ENCODE data around the gene MPEG1. TPM values are rescaled to one million over a fixed set of nuclear protein-coding genes. Genes with fewer than 3 reads are reported as not detected.

The MPEG1 gene
- total RNA-seq, 1 experiment from 2014 or later = not detected

GRCh38 chr11:59178402-59178801, 34.3 kb downstream of the MPEG1 start:
- no peak for TF ChIP-seq CTCF (IDR thresholded peaks at IDR 0.05; ENCODE audit: insufficient read depth in 1 of 2, low read depth in 1 of 2, low read length in 1 of 2, severe bottlenecking in 1 of 2, unreplicated experiment in 1 of 2)
- H3K4me3 Mint-ChIP-seq (ENCODE audit: unreplicated experiment) = no peak overlapping the region
- H3K27ac Mint-ChIP-seq (ENCODE audit: unreplicated experiment) = no peak overlapping the region
- no TSS peak for BruUV-seq (replicated peaks)
- no peak for DNase-seq
- no peaks in the 10 kb centered on the region for H3K27me3 ChIP-seq (replicated peaks; ENCODE audit: control insufficient read depth, insufficient read depth, low read length)
- H3K27me3 Mint-ChIP-seq (ENCODE audit: insufficient read depth, unreplicated experiment) = no peaks in the 10 kb centered on the region
- ChIA-PET POLR2A (no interaction called here), CTCF (no interaction called here)
- intact Hi-C loops (cut with micrococcal nuclease; ENCODE audit: unreplicated experiment) = loop anchor here (10.0 kb wide), 2 partner anchors 376 to 576 kb away; partner anchors contain the start of gene STX3
- H3K4me1 Mint-ChIP-seq (ENCODE audit: low read depth, unreplicated experiment) = peaks cover 28% of the 10 kb centered on the region
- H3K4me3 ChIP-seq (ENCODE audit: low read depth, low read length) = no peak overlapping the region
- peaks cover 10% of the 10 kb centered on the region; the same call in 1 of the 2 replicates for H3K9me3 ChIP-seq
- H3K9me3 Mint-ChIP-seq (ENCODE audit: unreplicated experiment) = peaks cover 25% of the 10 kb centered on the region
- peaks cover 34% of the 10 kb centered on the region for H3K4me1 ChIP-seq
- peaks cover 88% of the 10 kb centered on the region for H3K36me3 Mint-ChIP-seq (ENCODE audit: insufficient read depth, unreplicated experiment)
- H3K36me3 ChIP-seq (ENCODE audit: control insufficient read depth, insufficient read depth, low read length) = peaks cover 20% of the 10 kb centered on the region

- Histone ChIP-seq H3K9me3 (peaks cover 10% of the 10 kb centered on the region; the same call in 1 of the 2 replicates), H3K4me1 (peaks cover 21% of the 10 kb centered on the region), H3K36me3 (ENCODE audit: control insufficient read depth, insufficient read depth, low read length) (peaks cover 12% of the 10 kb centered on the region; the same call in 1 of the 2 replicates), H3K27me3 (replicated peaks; ENCODE audit: control insufficient read depth, insufficient read depth, low read length) (no peaks in the 10 kb centered on the region), H3K4me3 (ENCODE audit: low read depth, low read length) (no peak overlapping the region)
- peaks cover 73% of the 10 kb centered on the region for H3K36me3 Mint-ChIP-seq (ENCODE audit: insufficient read depth, unreplicated experiment)
- H3K4me1 Mint-ChIP-seq (ENCODE audit: low read depth, unreplicated experiment) = peaks cover 28% of the 10 kb centered on the region
- H3K9me3 Mint-ChIP-seq (ENCODE audit: unreplicated experiment) = peaks cover 25% of the 10 kb centered on the region
- H3K27ac Mint-ChIP-seq (ENCODE audit: unreplicated experiment) = no peak overlapping the region
- no peaks in the 10 kb centered on the region for H3K27me3 Mint-ChIP-seq (ENCODE audit: insufficient read depth, unreplicated experiment)
- no peak overlapping the region for H3K4me3 Mint-ChIP-seq (ENCODE audit: unreplicated experiment)
- ChIA-PET CTCF (interaction anchor here (0.9 kb wide), 1 partner anchor 10 kb away, joined by 3 read pairs; no protein-coding TSS in a partner anchor), POLR2A (interaction anchor here (3.7 kb wide), 1 partner anchor 10 kb away, joined by 69 read pairs; no protein-coding TSS in a partner anchor)
- no peak for TF ChIP-seq CTCF (IDR thresholded peaks at IDR 0.05; ENCODE audit: insufficient read depth in 1 of 2, low read depth in 1 of 2, low read length in 1 of 2, severe bottlenecking in 1 of 2, unreplicated experiment in 1 of 2)
- BruUV-seq (replicated peaks) = no TSS peak
- intact Hi-C loops (cut with micrococcal nuclease; ENCODE audit: unreplicated experiment) = loop anchor here (10.0 kb wide), 2 partner anchors 378 to 578 kb away; partner anchors contain the start of gene STX3
- DNase-seq = no peak
Observed at GRCh38 chr11:59176330-59176729, 36.4 kb downstream of the MPEG1 start.

GRCh38 chr11:59175091-59175501, 37.6 kb downstream of the MPEG1 start:
- ChIA-PET CTCF (interaction anchor here (1.5 to 6.1 kb wide), 4 partner anchors 7 to 68 kb away, joined by 10 to 304 read pairs (median 34); partner anchors contain the start of gene FAM111B), POLR2A (interaction anchor here (0.8 to 3.7 kb wide), 7 partner anchors 7 to 69 kb away, joined by 3 to 69 read pairs (median 4); partner anchors contain the start of gene FAM111B)
- Histone ChIP-seq H3K9me3 (peaks cover 10% of the 10 kb centered on the region; the same call in 1 of the 2 replicates), H3K4me3 (ENCODE audit: low read depth, low read length) (peak overlapping the region; percentile 4; the same call in 1 of the 2 replicates), H3K27me3 (replicated peaks; ENCODE audit: control insufficient read depth, insufficient read depth, low read length) (no peaks in the 10 kb centered on the region), H3K4me1 (peaks cover 21% of the 10 kb centered on the region), H3K36me3 (ENCODE audit: control insufficient read depth, insufficient read depth, low read length) (peaks cover 11% of the 10 kb centered on the region; the same call in 1 of the 2 replicates)
- no TSS peak for BruUV-seq (replicated peaks)
- intact Hi-C loops (cut with micrococcal nuclease; ENCODE audit: unreplicated experiment) = loop anchor here (10.0 kb wide), 2 partner anchors 380 to 580 kb away; partner anchors contain the start of gene STX3
- H3K36me3 Mint-ChIP-seq (ENCODE audit: insufficient read depth, unreplicated experiment) = peaks cover 61% of the 10 kb centered on the region
- peak overlapping the region; percentile 65 for H3K27ac Mint-ChIP-seq (ENCODE audit: unreplicated experiment)
- DNase-seq = no peak
- no peaks in the 10 kb centered on the region for H3K27me3 Mint-ChIP-seq (ENCODE audit: insufficient read depth, unreplicated experiment)
- peak overlapping the region; percentile 74 for H3K4me3 Mint-ChIP-seq (ENCODE audit: unreplicated experiment)
- no peak for TF ChIP-seq CTCF (IDR thresholded peaks at IDR 0.05; ENCODE audit: insufficient read depth in 1 of 2, low read depth in 1 of 2, low read length in 1 of 2, severe bottlenecking in 1 of 2, unreplicated experiment in 1 of 2)
- peaks cover 25% of the 10 kb centered on the region for H3K9me3 Mint-ChIP-seq (ENCODE audit: unreplicated experiment)
- H3K4me1 Mint-ChIP-seq (ENCODE audit: low read depth, unreplicated experiment) = peaks cover 28% of the 10 kb centered on the region

Data from Caco-2 (cell line).